Stimulated activated CD8-positive, alpha-beta memory T cell treated with anti-CD3 and anti-CD28 coated beads, Interleukin-12 subunit alpha, Interleukin-12 subunit beta, amount 100 ng/mL, for 4 hours (primary cell): ENCODE measurements around the gene GDA.
"Not testable (repeated sequence)": the region's sequence is repeated elsewhere in the genome, so short reads cannot be mapped to it uniquely, and the experiment has no call there.

Experiments used
- DNase-seq: peaks from one replicate; pipeline ENCODE4 v3.0.0-alpha.2; 2020; ENCODE audit warnings: low read depth

Gene GDA

GRCh38 chr9:72210522-72210921, 61.3 kb downstream of the GDA start:
- DNase-seq, result no peak

- no peak for DNase-seq
Observed at GRCh38 chr9:72211047-72211446, 61.8 kb downstream of the GDA start.

GRCh38 chr9:72213906-72214305, 64.7 kb downstream of the GDA start:
- DNase-seq, result no peak

- DNase-seq, result no peak
Observed at GRCh38 chr9:72217306-72217842, 68.1 kb downstream of the GDA start.

GRCh38 chr9:72220589-72220988, 71.3 kb downstream of the GDA start:
- DNase-seq, result no peak

GRCh38 chr9:72226146-72226812, 77.0 kb downstream of the GDA start:
- DNase-seq, result no peak

- DNase-seq, result no peak
Observed at GRCh38 chr9:72228282-72228681, 79.0 kb downstream of the GDA start.

- no peak for DNase-seq
Observed at GRCh38 chr9:72232778-72233177, 83.5 kb downstream of the GDA start.

- DNase-seq, result no peak
Observed at GRCh38 chr9:72247549-72247948, 98.3 kb downstream of the GDA start.

GRCh38 chr9:72251589-72251988, 102.3 kb downstream of the GDA start:
- no peak for DNase-seq

GRCh38 chr9:72254901-72255545, 105.8 kb downstream of the GDA start:
- no peak for DNase-seq

GRCh38 chr9:72255569-72255968, 106.3 kb downstream of the GDA start:
- no peak for DNase-seq

GRCh38 chr9:72256931-72257330, 107.7 kb downstream of the GDA start:
- DNase-seq, result no peak

- no peak for DNase-seq
Observed at GRCh38 chr9:72257814-72258213, 108.6 kb downstream of the GDA start.

- no peak for DNase-seq
Observed at GRCh38 chr9:72262063-72262462, 112.8 kb downstream of the GDA start.

GRCh38 chr9:72263572-72263971, 114.3 kb downstream of the GDA start:
- no peak for DNase-seq

GRCh38 chr9:72268961-72269360, 119.7 kb downstream of the GDA start:
- DNase-seq, result no peak

- DNase-seq, result not testable (repeated sequence)
Observed at GRCh38 chr9:72270359-72270758, 121.1 kb downstream of the GDA start.

GRCh38 chr9:72271613-72272478, 122.6 kb downstream of the GDA start:
- DNase-seq, result no peak

GRCh38 chr9:72274441-72274840, 125.2 kb downstream of the GDA start:
- DNase-seq, result no peak

- no peak for DNase-seq
Observed at GRCh38 chr9:72274916-72275315, 125.7 kb downstream of the GDA start.

GRCh38 chr9:72276429-72276828, 127.2 kb downstream of the GDA start:
- DNase-seq, result no peak

GRCh38 chr9:72278959-72279358, 129.7 kb downstream of the GDA start:
- no peak for DNase-seq
